ENCODE data around the gene PSMA4.
"Not testable (repeated sequence)": the region's sequence is repeated elsewhere in the genome, so short reads cannot be mapped to it uniquely, and the experiment has no call there.

The PSMA4 gene

DNA sequence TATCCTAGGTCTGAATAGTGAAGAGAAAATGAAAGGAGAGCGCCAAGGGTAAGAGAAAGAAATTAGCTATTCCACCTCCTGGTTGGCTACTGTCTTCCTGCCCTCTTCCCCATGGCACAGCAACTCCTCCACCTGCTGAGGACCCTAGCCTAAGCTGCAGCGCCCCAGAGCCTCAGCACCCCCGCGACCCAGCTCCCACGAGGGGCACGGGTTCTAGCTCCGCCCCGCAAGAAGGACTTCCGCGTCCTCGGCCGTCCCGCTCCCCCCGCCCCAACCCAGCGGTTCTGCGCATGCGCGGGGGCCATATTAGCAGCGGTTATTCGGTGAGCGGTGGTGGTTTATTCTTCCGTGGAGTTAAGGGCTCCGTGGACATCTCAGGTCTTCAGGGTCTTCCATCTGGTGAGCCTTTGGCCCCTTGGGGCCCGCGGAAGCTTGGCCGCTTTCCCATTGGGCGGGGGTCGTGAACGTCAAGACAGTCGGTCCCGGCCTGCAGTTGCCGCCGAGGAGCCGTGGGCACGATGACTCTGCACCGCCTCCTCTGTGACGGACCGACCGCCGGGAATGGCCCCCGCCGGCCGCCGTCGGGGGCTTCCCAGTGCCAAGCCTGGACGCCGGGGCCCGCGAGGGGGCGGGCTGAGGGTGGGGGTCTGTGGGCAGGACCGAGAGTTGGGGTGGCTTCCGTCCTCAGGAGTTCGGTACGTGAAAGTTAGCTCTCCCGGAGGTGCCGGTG is at the start of gene PSMA4:
TSS of gene PSMA4 (plus strand) at position 304 of the 730 bp plus-strand sequence. CDS start 1,484 bp downstream, outside the sequence.
- peak; percentile 87 to 89 for DNase-seq

DNA sequence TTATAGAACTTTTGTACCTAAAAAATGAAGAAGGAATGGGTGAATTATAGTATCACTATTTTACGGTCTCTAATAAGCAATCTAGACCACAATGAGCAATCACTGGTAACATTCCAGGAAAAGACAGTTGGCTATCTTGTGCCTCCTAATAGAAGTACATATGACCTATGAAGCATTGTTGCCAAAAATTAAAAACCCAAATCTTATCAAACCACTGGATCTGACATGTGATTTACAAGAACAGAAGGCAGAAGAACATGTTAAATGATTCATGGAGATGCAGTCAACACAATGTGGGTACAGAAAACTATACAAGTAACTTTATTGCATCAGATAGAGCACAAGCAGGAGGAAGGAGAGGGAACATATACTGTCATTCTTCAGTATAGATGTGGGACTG is 47.4 kb upstream of the PSMA4 start:
- DNase-seq = no peak

DNA sequence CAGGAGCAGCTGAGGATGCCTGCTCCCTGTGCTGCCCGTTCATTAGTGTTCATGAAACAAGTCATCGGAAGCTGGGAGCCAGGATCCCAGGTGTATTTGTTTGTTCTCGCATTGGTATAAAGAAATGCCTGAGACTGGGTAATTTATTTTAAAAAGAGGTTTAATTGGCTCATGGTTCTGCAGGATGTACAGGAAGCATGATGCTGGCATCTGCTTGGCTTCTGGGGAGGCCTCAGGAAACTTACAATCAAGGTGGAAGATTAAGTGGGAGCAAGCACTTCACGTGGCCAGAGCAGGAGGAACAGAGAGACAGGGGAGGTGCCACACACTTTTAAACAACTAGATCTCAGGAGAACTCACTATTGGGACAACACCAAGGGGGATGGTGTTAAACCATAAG is 38.4 kb upstream of the PSMA4 start:
- no peak for DNase-seq

DNA sequence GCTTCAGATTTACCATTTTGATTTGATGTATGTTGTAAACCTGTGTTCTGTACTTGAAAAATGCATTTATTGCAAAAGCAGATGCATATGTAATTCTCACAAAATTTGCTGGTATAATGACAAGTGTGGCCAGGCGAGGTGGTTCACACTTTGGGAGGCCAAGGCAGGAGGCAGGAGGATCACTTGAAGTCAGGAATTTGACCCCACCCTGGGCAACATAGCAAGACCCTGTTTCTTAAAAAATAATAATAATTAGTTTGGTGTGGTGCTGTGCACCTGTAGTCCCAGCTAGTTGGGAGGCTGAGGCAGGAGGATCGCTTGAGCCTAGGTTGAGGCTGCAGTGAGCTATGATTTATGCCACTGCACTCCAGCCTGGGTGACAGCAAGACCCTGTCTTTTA is 37.6 kb upstream of the PSMA4 start:
- no peak for DNase-seq

DNA sequence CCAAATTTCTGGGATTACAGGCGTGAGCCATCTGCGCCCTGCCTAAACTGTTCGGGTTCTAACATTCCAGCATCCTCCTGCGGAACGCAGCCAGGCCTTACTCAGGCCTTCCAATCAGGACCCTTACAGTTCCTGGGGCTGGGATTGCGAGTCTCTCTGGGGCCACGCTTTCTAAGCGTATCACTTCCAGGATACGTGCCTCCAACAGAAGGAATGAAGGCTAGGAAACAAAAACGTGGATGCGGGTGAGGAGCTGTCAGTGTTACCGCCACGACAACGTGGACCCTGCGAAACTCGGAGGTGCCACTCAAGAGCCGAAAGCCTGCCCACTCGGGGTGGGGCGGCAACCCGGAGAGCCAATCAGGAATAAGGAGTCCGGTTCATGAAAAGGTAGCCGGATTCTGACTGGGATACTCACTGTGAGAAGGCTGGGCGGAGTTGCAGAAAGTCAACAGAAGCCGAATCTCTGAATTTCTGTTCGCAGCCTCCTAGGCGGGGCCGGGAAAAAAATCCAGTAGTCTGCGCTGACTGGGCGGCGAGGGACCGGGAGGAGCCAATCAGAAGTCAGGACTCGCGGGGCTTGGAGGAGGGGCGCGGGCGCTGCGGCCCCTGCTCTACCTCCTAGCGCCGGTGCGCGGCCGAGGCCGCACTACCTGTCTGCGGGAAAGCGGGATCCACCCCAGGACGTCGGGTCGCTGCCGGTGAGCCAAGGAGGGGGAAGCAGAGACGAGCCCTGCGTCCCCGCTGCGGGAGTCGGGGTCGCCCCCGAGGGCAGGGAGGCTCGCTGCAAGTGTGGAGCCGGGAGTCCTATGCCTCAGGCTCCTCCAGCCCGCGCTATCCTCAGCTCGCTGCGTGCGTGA is 33.0 kb upstream of the PSMA4 start, which contains the start of gene HYKK:
TSS of gene HYKK (plus strand) at position 607 of the 860 bp plus-strand sequence. CDS start 5,512 bp downstream, outside the sequence.
- DNase-seq = peak; percentile 98 to 99

DNA sequence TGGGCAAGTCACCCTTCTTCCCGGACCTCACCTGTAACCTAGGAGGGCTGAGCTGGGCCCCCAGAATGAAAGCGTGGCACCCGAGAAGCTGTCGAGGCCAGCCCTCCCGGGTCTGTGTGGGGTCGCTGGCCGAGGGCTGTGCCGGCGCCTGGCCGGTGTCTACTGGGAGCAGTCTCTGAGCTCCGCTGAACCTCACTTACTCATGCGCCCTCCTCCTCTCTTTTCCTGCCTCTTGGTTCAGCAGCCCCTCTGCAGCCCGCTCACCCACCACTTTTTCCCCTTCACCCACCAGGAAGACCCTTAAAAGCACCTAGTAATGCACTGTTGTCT is 32.4 kb upstream of the PSMA4 start:
- DNase-seq = peak in 1 of 2 experiments; percentile 23

DNA sequence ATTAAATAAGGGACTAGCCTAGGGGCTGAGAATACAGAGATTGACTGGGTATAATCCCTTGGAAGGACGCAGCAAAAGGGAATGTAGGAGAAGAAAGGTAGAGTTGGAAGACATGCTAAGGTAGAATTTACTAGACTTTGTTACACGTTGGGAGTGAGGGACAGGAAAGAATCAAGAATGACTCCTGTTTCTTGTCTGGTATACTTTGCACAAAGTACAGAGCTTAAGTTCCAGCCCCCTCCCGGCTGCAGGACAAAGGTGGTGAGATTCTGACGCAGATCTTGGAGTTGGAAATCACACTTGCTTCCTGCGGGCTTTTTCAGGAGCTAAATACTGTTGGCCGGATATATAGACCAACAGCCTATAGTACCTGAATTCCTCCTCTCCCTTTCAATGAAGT is 32.0 kb upstream of the PSMA4 start:
- no peak for DNase-seq

DNA sequence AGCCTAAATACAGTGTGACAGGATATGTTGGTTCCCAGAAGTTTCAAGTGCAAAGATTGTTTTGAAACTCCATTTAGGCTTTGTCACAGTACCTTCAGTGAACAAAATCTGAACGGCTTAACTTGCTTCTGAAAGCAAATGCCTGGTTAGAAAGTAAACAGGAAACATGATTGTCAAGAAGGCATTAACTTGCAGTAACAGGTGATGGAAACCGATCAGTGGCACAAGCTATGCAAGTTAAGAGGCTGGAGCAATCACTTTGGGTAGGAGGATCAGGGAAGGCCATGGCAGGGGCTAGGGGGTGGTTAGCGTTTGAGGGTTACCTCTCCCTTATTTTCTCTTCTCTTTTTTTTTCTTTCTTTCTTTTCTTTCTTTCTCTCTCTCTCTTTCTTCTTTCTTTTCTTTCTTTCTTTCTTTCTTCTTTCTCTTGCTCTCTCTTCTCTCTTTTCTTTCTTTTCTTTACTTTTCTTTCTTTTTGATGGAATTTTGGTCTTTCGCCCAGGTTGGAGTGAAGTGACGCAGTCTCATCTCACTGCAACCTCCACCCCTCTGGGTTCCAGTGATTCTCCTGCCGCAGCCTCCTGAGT is 30.4 kb upstream of the PSMA4 start:
- DNase-seq = peak in 1 of 2 experiments; percentile 2

DNA sequence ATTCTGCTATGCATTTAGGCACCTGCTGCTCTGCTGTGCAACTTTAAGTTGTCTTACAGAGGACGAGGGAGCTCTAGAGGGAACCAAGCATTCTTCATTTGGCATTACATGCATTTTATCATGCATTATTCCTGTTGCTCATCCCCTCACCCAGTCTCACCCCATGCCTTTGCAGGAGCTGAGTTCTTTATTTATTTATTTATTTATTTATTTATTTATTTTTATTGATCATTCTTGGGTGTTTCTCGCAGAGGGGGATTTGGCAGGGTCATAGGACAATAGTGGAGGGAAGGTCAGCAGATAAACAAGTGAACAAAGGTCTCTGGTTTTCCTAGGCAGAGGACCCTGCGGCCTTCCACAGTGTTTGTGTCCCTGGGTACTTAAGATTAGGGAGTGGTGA is 20.2 kb upstream of the PSMA4 start:
- not testable (repeated sequence) for DNase-seq

DNA sequence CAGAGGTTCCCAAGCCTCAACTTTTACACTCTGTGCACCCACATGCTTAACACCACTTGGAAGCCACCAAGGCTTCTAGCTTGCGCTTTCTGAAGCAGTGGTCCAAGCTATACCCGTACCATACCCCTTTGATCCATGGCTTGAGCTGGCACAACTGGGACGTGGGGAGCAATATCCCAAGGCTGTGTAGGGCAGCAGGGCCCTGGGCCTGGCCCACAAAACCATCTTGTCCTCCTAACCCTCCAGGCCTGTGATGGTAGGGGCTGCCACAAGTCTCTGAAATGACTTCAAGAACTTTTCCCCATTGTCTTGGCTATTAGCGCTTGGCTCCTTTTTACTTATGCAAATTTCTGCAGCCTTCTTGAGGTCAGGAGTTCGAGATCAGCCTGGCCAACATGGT is 16.0 kb upstream of the PSMA4 start:
- no peak for DNase-seq

DNA sequence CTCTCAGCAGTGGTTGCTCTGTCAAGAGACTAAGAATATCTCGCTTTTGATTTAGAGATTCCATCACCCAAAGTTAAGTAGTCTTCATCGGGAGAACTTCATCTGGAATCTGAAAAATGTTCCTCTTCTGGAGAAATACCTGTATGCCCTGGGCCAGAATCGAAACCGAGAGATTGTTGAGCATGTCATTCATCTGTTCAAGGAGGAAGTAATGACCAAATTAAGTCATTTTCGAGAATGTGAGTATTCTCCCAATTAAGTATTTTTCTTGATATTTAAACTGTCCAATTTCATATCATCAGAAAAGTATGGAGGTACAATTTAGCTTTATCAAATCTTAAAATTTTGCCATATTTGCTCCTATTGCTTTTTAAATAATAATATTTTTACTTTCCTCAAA is 12.9 kb upstream of the PSMA4 start:
- DNase-seq = no peak

DNA sequence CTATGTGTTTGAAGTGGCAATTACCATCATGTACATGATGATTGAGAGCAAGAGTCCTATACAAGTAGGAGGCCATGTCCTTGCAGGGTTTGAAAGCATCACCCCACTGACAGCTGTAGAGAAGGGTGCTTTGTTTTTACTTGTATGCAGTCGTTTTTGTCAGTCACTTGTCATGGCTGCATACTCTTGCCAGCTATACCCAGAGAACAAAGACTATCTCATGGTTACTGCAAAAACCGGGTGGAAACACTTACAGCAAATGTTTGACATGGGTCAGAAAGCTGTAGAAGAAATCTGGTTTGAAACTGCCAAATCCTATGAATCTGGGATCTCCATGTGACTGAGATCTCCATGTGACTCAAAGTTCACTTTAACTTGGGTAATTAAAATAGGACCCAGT is 6.9 kb upstream of the PSMA4 start:
- DNase-seq = no peak

DNA sequence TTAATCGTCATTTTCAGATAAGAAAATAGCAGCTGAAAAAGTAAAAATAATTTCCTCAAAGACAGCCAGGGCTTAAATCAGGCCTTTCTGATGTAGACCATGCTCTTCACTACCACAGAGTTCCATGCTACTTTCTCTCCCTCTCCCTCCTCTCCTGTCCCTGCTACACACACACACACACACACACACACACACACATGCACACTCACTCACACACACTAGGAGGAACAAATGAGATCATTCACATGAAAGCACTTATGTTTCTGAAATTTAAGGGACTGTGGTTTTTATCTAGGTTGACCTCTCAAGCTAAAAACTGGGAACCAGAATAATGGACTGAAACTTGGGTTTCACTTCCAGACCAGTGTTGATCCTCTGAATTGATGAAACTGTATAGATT is 4.1 kb upstream of the PSMA4 start:
- DNase-seq = no peak

DNA sequence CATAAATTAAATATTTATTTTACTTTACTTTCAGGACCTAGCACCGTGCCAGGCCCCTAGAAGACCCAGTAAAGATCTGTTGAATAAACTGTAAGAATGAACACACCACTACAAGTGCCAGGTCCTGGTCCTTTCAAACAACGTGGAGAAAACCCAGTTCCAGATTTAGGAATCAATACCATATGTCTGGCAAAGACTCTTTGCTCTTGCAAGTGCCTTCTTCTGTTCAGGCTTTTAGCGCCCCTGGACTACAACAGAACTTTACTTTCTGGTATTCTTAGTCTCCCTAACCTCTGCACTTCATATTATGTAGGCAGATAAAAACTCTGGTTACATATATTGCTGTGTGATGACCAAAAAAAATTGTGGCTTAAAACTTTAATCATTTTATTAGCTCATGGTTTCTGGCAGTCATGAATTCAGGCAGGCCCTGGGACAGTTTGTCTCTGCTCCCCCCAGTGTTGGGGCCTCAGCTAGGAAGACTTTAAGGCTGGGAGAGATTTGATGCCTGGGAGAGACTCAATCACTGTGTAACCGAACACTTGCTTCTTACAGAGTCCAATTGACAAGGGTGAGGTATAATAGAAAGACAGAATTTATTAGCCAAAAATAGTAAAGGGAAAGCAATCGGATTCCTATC is 2.9 kb upstream of the PSMA4 start:
- no peak for DNase-seq

DNA sequence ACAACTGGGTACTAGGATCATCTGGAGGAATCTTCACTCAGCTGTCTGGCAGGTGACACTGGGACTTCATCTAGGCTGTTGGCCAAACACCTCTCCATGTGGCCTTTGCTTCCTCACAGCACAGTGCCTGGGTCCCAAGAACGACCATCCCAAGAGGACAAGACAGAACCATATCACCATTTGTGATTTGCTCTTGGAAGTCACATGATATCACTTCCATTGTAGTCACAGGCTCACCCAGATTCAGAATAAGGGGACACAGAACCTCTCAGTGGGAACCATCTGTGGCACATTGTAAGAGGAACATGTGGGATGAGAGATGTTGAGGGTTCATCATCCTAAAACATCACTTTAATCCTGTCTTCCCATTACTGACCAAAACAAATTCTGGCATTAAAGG is 1.9 kb upstream of the PSMA4 start:
- no peak for DNase-seq

DNA sequence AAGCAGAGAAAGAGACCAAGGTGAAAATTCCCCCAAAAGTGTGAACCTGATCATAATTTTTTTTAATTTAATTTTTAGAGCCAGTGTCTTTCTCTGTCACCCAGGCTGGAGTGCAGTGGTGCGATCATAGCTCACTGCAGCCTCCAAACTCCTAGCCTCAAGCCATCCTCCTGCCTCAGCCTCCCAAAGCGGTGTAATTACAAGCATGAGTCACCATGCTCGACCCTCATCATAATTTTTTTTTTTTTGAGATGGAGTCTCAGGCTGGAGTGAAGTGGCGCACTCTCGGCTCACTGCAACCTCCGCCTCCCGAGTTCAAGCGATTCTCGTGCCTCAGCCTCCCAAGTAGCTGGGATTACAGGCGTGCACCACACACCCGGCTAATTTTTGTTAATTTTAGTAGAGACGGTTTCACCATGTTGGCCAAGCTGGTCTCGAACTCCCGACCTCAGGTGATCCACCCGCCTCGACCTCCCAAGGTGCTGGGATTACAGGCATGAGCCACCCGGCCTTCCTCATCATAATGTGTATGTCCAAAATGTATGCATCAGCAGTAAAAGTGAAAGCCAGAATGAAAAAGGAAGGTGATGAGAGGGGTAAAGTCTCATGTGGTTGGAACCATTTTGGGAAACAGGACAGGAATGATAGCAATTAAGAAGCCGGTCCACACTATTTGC is 642 bp upstream of the PSMA4 start:
- not testable (repeated sequence) for DNase-seq

DNA sequence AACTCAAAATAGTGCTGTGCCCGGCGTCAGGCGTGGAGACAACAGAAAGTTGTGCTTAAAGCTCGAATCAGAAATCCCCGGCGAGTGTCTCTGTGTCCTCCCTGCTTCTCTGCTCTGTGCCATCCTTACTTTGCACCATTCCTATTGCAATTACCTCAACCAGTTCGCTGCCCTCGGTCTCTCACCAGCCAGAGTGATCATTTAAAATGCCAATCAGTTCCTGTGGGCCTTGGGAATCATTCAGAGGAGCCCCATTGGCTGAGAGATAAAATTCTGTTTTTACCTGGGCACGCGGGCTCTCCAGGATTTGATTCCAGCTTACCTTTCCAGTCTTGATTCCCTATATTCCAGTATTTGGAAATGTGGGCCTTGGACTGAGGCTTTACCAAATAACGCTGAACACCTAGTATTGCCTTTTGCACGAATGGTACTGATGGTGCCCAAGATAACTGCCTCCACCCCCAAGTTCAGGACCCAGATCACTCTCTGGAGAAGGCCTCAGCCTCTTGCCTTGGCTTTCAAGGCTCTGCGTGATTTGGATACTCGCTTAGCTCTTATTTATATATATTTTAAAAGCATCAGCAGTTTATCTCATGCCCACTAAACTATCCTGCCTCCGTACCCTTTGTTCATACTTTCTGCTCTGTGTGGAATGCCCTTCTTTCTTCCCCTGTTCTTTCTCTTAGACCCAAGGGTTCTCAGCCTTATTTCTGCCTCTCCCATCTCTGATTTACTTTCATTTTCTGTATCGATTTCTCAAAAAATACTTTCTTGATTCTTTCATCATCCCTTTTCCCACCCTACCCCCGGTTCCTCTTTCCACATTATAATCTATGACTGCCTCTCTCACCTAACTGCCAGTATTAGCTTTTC is 863 bp downstream of the PSMA4 start:
- DNase-seq = peak in 1 of 2 experiments; percentile 53

DNA sequence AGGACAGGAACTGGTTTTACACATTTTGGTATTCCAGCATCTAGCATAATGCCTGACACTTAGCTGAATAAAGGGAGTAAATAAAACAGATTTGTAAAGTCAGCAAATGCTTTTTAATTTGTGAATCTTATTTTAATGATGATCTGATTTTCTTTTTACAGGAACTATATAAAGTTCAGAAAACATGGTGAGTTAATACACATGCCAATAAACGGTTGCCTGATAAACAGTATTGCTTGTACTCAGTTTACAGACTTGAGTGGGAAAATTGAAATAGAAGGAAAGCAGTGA is 1.4 kb downstream of the PSMA4 start:
- no peak for DNase-seq

DNA sequence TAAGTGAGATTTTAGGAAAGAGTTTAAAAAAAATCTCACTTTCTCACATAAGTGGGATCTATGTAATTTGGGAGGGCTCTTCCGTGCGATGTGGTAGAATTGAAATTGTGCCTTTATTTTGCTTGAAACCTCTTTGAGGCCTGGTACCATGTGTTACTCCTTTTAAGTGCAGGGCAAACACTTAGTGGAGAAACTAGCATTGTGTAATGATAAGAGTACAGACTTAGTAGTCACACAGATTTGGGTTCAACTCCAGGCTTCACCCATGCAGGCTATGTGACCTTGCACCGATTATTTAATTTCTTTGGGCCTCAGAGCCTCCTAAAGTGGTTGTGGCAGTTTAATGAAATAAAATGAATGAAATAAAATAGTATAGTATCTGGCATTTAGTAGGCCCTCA is 2.4 kb downstream of the PSMA4 start:
- DNase-seq = no peak

DNA sequence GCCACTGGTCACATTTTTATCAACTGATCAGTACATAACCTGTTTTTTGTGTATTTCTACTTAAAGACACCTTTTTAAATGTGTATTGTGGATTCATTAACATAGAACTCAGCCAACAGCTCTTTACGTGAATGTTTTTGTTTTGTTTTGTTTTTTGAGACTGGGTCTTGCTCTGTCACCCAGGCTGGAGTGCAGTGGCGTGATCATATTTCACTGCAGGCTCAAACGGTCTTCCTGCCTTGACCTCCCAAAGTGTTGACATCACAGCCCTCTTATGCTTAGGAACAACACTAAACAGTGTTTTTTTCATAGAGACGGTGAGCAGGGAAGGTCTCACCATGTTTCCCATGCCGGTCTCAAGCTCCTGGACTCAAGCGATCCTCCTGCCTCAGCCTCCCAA is 9.9 kb downstream of the PSMA4 start:
- DNase-seq = no peak

DNA sequence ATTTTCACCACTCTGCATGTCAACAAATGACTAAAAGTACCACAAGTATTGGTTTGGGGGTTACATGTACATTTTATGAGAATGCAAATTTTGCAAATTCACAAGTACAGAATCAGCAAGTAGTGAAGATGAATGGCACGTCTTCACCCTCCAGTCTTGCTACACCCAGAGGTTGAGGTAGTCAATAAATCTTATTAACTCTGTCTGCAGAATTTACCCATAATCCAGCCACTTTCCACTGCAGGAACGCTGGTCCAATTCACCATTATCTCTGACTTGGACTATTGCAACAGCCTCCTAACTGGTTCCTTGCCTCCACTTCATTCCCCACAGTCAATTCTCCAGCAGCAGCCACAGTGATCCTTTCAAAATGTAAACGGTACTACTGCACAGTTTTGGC is 10.6 kb downstream of the PSMA4 start:
- no peak for DNase-seq

DNA sequence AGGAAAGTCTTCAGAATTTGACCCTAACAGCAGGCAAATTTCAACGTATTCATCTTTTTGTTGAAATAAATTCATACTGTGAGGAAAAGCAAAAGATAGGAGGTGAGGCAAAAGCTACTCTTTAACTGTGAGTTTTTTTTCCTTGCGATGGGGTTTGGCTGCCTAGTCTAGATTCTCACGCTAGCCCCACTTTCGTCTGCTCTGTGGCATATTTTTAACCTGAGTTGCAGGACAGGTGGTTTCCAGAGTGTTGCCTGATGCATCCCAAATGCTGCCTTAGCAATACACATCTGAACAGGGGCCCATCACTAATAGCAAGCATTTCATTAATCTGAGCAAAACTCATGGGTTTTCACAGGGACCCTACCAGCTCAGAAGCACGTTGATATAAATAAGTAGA is 11.7 kb downstream of the PSMA4 start:
- no peak for DNase-seq
